Mononuclear cell (primary cell): ENCODE data around the gene PLK3. TPM values are rescaled to one million over a fixed set of nuclear protein-coding genes. Genes with fewer than 3 reads are reported as not detected.
"Not testable (repeated sequence)": the region's sequence is repeated elsewhere in the genome, so short reads cannot be mapped to it uniquely, and the experiment has no call there.

Source experiments
- H3K27me3 ChIP-seq: 2 replicates; pipeline ENCODE4 v1.6.0; 2011; ENCODE audit warnings: low read length, control low read depth; ENCODE audit not compliant: insufficient read depth
- H3K4me1 ChIP-seq: 2 replicates; pipeline ENCODE4 v1.5.1; 2011; ENCODE audit warnings: mild to moderate bottlenecking, low read length, control low read depth; ENCODE audit not compliant: insufficient read depth
- H3K4me3 ChIP-seq: 2 replicates; pipeline ENCODE4 v1.5.1; 2011; ENCODE audit warnings: mild to moderate bottlenecking, low read length, moderate library complexity
- H3K9me3 ChIP-seq: 2 replicates; pipeline ENCODE4 v1.5.1; 2011; ENCODE audit warnings: low read depth, mild to moderate bottlenecking, control low read depth, low read length
- total RNA-seq: library from RNA; depleted of rRNA; stranded (reverse); fragments of >200 nt; gene quantifications from one replicate; pipeline ENCODE4 v1.2.3, GENCODE V29; 2012

The PLK3 gene
- total RNA-seq, 1 donor = 224 TPM

DNA sequence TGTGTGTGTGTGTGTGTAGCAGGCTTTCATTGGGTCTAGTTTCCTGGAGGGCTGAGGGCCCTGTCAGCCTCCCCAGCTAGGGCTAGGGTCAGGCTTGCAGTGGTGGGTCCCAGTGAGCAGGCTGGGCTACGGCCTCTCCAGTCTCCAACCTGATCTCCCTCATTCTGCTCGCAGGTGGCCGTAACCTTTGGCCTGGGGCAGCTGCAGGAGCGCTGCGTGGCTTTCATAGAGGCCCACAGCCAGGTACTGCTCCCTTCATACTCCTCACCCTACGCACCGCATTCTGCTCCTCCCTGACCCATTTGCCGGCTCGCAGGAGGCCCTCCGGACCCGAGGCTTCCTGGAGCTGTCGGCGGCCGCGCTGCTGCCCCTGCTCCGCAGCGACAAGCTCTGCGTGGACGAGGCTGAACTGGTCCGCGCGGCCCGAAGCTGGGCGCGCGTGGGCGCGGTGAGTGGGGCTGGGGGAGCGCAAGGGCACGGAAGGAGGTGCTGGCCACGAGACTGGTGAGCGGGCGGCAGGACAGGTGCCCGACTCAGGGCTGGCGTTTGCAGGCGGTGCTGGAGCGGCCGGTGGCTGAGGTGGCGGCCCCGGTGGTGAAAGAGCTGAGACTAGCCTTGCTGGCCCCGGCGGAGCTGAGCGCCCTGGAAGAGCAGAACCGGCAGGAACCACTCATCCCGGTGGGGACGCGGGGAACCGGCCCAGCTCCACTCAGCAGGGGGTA is 12.8 kb downstream of the PLK3 start:
- H3K4me1 ChIP-seq = peaks cover 64% of the 10 kb centered on the region
- no peak overlapping the region for H3K4me3 ChIP-seq
- no peaks in the 10 kb centered on the region for H3K27me3 ChIP-seq
- H3K9me3 ChIP-seq = no peaks in the 10 kb centered on the region

DNA sequence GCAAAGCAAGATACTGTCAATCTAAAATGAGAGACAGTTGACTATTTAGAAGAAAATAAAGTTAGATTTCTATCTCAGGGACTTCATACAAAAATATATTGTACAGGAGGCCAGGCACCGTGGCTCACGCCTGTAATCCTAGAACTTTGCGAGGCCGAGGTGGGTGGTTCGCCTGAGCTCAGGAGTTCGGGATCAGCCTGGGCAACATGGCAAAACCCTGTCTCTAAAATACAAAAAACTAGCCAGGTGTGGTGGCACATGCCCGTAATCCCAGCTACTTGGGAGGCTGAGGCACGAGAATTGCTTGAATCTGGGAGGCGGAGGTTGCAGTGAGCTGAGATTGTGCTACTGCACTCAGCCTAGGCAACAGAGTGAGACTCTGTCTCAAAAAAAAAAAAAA is 15.7 kb downstream of the PLK3 start:
- H3K9me3 ChIP-seq, H3K4me3 ChIP-seq, H3K27me3 ChIP-seq: not testable (repeated sequence)
- peaks cover 57% of the 10 kb centered on the region for H3K4me1 ChIP-seq

DNA sequence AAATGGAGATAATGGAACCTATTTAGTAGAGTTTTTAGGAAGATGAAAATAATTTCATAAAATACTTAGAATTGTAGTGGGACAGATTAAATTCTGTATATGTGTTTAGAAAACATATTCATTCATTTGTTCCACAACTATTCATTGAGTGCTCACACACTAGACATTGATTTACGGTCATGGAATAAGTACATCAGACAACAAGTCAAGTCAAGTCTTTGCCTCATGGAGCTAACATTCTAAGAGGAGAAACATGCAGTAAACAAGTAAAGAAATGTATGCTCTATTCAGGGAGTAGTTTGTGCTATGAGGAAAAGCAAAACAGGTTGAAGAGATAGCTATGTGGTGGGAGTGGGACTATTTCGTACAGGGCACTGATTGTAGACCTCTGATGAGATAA is 17.1 kb downstream of the PLK3 start:
- Histone ChIP-seq H3K9me3 (no peaks in the 10 kb centered on the region), H3K27me3 (no peaks in the 10 kb centered on the region), H3K4me1 (peaks cover 51% of the 10 kb centered on the region), H3K4me3 (no peak overlapping the region)

DNA sequence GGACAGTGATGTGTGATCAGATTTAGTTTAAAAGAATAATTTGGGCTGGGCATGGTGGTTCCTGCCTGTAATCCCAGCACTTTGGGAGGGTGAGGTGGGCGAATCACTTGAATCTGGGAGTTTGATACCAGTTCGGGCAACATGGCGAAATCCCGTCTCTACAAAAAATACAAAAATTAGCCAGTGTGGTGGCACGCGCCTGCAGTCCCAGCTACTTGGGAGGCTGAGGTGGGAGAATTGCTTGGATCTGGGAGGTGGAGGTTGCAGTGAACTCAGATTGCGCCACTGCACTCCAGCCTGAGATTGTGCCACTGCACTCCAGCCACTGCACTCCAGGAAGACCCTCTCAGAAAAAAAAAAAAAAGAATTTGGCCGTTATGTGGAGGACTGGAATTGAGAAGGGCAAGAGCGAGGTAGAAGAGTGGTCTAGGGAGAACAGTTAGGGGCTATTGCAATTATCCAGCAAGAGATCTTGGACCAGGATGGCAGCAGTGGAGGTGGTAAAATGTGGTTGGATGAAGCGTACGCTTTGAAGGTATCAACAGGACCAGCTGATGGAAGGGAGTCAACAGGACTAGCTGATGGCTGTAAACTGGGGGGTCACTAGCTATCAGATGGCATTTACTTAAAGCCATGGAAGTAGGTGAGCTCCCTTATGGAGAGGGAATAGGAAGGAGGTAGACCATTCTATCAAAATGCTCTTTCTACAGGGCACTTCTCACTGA is 17.8 kb downstream of the PLK3 start:
- H3K4me1 ChIP-seq = peaks cover 50% of the 10 kb centered on the region
- H3K9me3 ChIP-seq = no peaks in the 10 kb centered on the region
- no peak overlapping the region for H3K4me3 ChIP-seq
- no peaks in the 10 kb centered on the region for H3K27me3 ChIP-seq

DNA sequence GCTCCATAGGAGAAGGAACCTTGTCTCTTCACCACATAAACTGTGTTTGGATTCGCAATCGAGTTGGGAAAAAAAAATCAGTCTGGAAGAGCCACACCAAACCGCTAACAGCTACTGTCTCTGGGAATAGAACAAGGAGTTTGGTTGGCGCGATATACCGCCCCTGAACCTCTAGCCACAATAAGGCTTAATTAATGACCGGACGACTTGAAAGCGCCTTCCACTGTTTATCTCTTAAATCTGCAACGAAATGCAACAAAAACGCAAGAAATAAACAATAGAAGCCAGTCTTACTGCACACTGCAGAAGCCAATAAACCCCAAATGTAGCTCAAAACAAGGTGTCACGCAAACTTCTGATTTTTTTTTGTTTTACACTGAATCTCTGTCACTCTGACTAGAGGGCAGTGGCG is 19.0 kb downstream of the PLK3 start:
- peaks cover 39% of the 10 kb centered on the region for H3K4me1 ChIP-seq
- no peaks in the 10 kb centered on the region for H3K27me3 ChIP-seq
- peak overlapping the region; percentile 47 for H3K4me3 ChIP-seq
- H3K9me3 ChIP-seq = no peaks in the 10 kb centered on the region

DNA sequence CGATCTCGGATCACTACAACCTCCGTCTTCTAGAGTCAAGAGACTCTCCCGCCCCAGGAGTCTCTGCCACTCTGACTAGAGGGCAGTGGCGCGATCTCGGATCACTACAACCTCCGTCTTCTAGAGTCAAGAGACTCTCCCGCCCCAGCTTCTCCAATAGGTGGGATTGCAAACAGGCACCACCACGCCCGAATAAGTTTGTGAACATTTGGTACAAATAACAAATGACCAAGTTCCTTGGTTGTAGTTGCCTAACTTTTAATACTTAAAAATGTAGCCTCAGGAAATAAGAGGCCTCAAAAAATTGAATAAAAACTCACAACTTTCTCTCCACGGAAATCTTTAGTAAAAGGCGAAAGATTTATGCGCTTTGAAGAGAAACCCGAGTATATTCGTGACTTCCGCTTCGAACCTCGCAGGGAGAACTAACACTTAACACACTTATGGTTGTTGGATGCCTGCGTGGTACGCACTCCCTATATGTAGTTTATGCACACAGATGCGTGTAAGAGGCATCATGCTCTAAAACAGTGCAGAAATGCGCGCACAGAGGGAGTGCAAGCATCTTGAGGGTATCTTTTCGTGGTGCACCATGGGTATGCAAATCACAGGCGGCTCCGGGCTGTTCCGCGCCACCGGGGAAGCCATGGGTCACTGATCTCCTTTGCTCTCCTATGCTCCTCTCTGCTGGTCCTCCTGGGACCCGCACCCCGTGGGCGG is 19.6 kb downstream of the PLK3 start:
- Histone ChIP-seq H3K27me3 (no peaks in the 10 kb centered on the region), H3K4me3 (peak overlapping the region; percentile 47), H3K4me1 (peaks cover 34% of the 10 kb centered on the region), H3K9me3 (no peaks in the 10 kb centered on the region)

DNA sequence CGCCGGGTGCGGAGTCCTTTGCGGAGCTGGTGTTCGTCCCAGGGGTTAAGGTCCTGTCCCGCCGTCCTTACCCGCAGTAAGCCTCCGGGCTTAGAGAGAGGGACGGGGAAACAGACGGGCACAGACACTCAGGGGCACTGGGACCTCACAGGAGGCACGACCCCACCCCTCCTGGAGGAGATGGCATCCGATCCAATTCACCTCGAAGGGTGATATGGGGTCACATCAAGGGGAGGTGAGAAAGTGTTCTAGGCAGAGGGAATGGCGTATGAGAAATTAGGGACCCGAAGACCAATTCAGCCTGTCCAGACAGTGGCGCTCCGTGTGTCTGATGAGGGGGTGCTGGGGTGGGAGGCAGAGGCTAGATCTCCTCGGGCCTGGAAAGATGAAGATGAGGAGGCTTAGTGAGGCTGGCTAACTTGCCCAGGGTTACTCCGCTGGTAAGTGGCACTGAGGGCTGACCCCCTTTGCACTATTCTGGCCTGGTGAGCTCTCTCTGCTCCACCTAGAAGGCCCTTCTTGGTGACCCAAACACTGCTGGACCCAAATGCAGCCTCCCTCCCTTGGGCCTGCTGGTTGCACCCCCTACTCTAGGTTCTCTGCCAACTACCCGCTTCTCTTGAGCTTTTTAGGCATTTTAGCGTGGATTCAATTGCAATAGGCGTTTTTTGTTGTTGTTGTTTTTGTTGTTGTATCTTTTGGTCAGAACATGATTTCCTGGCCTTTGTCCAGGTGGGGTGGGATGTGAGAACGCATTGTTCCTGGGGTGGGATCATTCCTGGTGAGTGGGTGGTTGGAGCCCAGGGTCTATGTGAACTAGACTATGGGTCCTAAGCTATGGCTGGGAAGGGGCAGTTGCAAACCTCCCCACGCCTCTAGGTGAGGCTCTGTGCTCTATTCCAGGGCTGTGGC is 20.4 kb downstream of the PLK3 start:
- Histone ChIP-seq H3K4me3 (peak overlapping the region; percentile 47), H3K9me3 (no peaks in the 10 kb centered on the region), H3K4me1 (peaks cover 26% of the 10 kb centered on the region), H3K27me3 (no peaks in the 10 kb centered on the region)

DNA sequence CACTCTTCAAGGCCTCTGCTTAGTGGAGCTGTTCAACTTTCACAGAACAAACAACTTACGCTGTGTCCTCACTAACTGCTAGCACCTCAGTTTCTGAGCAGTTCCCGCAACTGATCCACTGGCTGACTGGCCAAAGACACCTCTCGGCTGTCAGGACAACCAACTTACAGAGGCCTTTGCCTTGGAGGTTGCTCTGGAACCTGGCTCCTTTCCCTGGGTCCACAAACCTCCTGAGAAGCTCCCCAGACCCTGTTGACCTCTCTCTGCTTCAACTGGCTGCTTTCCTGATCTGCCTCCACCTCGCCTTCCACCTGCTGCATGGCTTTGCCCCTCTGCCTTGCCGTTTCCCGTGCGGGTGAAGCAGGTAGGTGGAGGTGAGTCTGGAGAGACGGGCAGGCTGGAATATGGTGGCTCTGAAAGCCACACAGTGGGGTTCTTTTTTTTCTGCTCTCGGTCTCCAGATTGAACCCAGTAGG is 21.1 kb downstream of the PLK3 start:
- Histone ChIP-seq H3K27me3 (no peaks in the 10 kb centered on the region), H3K9me3 (no peaks in the 10 kb centered on the region), H3K4me1 (peaks cover 29% of the 10 kb centered on the region), H3K4me3 (no peak overlapping the region)

DNA sequence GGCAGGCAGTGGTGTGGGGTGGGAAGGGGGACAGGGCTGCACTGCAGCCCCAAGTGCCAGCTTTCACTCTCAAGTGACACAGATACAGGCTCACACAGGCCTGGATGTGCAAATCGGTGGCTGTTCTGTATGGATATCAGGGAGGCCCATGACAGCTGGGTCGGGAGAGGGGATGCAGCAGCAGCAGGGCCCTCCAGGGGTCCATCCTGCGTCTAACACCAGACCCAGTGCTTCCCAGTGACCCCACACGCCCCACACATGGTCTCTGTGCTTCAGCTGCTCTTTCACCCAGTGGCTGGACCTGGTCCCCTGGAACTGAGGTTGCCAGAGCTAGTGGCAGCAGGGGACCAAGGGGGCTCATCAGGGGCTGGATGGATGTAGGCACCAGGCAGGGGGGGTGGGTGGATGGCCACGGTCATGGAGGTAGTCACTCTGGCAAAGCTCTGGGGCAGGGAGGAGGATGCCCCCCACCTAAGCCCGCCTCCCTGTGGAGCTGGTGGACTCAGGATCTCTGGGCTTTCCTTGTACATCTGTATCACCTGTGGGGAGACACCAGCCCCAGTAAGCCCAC is 22.0 kb downstream of the PLK3 start:
- Histone ChIP-seq H3K4me3 (no peak overlapping the region), H3K9me3 (no peaks in the 10 kb centered on the region), H3K4me1 (peaks cover 38% of the 10 kb centered on the region), H3K27me3 (no peaks in the 10 kb centered on the region)

DNA sequence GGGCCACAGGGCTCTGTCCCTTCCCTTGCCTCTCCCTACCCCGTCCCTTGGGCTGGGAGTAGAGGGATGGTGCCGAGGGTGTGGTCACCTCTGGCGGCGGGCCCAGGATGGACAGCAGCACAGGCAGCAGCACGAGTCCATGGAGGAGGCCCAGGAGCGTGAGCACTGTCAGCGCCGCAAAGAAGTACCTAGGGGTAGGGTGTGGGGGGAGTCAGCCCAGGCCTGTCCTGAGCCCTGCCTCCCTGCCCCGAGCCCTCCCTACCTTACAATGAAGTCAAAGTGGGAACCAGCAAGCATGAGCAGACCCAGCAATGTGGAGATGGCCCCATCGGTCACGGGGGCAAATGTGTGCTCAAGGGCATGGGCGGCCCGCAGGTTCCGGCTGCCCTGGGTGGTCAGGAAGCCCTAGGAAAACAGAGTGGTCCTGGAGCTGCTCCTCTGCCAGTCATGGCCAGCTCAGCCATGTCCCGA is 22.8 kb downstream of the PLK3 start:
- no peak overlapping the region for H3K4me3 ChIP-seq
- no peaks in the 10 kb centered on the region for H3K9me3 ChIP-seq
- H3K4me1 ChIP-seq = peaks cover 38% of the 10 kb centered on the region
- no peaks in the 10 kb centered on the region for H3K27me3 ChIP-seq

DNA sequence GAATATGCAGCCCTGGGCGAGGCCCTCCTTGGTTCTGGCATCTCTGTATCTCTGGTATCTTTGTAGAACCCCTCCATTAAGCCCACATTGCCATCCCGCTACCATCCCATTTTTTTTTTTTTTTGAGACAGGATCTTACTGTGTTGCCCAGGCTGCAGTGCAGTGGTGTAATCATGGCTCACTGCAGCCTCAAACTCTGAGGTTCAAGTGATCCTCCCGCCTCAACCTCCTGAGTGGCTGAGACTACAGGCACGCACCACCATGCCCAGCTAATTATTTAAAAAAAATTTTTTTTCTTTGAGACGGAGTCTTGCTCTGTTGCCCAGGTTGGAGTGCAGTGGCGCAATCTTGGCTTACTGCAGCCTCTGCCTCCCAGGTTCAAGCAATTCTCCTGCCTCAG is 24.2 kb downstream of the PLK3 start:
- H3K4me1 ChIP-seq = peaks cover 26% of the 10 kb centered on the region
- not testable (repeated sequence) for H3K27me3 ChIP-seq, H3K4me3 ChIP-seq, H3K9me3 ChIP-seq

DNA sequence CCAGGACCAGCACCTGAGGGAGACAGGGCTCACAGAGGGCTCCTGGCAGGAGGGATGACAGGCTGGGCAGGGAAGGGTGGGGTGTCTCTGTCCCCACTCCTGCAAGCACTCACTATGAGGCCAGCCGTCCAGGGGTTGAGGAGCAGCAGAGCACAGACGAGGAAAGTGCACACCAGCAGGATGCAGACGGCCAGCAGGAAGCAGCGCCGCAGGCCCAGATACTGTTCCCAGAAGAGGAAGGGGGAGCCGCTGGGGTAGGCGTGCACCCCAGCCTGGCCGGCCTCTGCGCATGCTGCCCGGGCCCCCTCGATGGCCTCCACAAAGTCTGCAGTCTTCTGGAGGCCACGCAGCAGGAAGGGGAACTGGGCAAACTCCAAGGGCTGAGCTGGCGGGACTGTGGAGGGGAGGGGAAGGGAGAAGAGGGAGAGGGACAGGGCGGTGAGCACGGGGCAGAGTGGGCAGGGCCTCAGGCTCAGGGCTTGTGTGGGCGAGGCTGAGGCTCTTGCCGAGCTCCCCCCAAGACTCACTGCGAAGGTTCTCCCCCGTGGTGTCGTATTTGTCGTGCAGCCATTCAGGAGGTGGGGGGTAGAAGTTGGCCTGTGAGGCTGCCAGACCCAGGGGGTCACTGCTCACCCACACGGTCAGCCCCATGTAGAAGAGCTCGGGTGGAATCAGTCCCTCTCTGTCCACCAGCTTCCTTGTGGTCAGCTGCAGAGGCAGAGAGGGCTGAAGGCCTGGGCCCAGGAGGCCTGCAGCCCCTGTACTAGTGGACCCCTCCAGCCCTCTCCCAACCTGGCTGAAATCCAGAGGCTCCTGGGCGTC is 26.4 kb downstream of the PLK3 start:
- Histone ChIP-seq H3K4me1 (peaks cover 23% of the 10 kb centered on the region), H3K27me3 (no peaks in the 10 kb centered on the region), H3K4me3 (no peak overlapping the region), H3K9me3 (no peaks in the 10 kb centered on the region)

DNA sequence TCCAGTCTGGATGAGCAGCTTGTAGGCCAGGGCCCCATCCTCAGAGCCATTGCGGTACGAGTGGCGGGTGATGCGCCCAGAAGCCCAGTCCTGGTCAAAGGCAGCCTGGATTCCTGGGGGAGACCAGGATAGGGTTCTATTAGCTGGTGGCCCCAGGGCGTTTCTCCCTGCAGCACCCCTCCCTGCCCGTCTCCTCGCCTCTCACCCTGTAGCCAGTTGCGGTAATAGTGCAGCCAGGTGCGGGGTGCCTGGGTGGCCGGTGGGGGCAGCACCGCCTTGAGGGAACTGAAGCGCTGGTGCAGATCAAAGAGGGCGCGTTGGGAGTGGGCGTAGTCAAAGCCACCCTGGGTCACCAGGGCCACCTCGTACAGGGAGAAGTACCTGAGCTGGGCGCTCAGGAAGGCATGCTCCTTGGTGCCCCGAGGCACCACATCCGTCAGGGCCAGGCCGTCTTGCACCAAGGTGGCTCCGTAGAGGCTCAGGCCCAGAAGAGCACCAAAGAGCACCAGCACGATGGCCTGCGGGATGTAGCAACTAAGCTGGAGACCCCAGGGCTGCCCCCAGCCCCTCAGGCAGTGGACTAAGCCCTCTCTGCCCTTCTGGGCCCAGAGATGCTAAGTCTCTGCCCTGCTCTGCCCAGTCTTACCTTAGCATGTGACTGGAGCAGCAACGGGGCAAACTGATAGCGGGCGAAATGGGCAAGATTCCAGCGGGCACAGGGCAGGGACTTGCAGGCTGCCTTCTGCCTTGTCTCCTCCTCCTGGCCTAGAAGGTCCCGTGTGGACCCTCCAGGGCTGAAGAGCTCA is 27.2 kb downstream of the PLK3 start:
- Histone ChIP-seq H3K4me1 (peaks cover 23% of the 10 kb centered on the region), H3K4me3 (no peak overlapping the region)

More for the DNA sequence above, 27.2 kb downstream of the PLK3 start:
- Histone ChIP-seq H3K27me3 (no peaks in the 10 kb centered on the region), H3K9me3 (no peaks in the 10 kb centered on the region)
